Type B pancreatic cell (in vitro differentiated cells): ENCODE results near the gene CENPK. TPM values are rescaled to one million over a fixed set of nuclear protein-coding genes. Genes with fewer than 3 reads are reported as not detected.

Source experiments
- DNase-seq: peaks from one replicate; pipeline ENCODE4 v3.0.0; 2021; ENCODE audit warnings: mixed read lengths; ENCODE audit not compliant: unreplicated experiment; ENCODE audit errors: extremely low spot score
- H3K27ac Mint-ChIP-seq: 2 replicates; pipeline ENCODE4 v1.8.0; 2021; ENCODE audit warnings: mild to moderate bottlenecking, mixed read lengths
- H3K27me3 Mint-ChIP-seq: 2 replicates; pipeline ENCODE4 v1.8.0; 2021; ENCODE audit warnings: mixed read lengths
- H3K36me3 Mint-ChIP-seq: 2 replicates; pipeline ENCODE4 v1.8.0; 2021; ENCODE audit warnings: mixed read lengths
- H3K4me1 Mint-ChIP-seq: one replicate; pipeline ENCODE4 v1.8.0; 2021; ENCODE audit warnings: mixed read lengths; ENCODE audit not compliant: unreplicated experiment
- H3K4me3 Mint-ChIP-seq: 2 replicates; pipeline ENCODE4 v1.8.0; 2021; ENCODE audit warnings: mild to moderate bottlenecking, mixed read lengths
- H3K9me3 Mint-ChIP-seq: 2 replicates; pipeline ENCODE4 v1.8.0; 2021; ENCODE audit warnings: mixed read lengths
- CTCF ChIP-seq: fragments of 200-600 bp; sonication (generic); conservative IDR thresholded peaks from 2 replicates; pipeline ENCODE4 v1.5.0; 2021; ENCODE audit warnings: antibody characterized with exemption, mild to moderate bottlenecking
- total RNA-seq: library from RNA; stranded (reverse); gene quantifications from 2 replicates; pipeline ENCODE4 v1.2.1, GENCODE V29; 2021; ENCODE audit warnings: low replicate concordance

CENPK gene
- total RNA-seq, 1 donor from 2014 or later = 36.9 TPM

GRCh38 chr5:65483546-65484346 lies 79.2 kb downstream of the CENPK start:
- no peaks in the 10 kb centered on the region for H3K27me3 Mint-ChIP-seq
- no peak overlapping the region for H3K4me3 Mint-ChIP-seq
- H3K36me3 Mint-ChIP-seq = no peaks in the 10 kb centered on the region
- TF ChIP-seq CTCF = peak; percentile 74
- peaks cover 17% of the 10 kb centered on the region for H3K4me1 Mint-ChIP-seq
- DNase-seq = no peak
- peak overlapping the region; percentile 67 for H3K27ac Mint-ChIP-seq
- no peaks in the 10 kb centered on the region for H3K9me3 Mint-ChIP-seq

- no peak overlapping the region for H3K4me3 Mint-ChIP-seq
- H3K36me3 Mint-ChIP-seq = no peaks in the 10 kb centered on the region
- peak overlapping the region; percentile 84 for H3K27ac Mint-ChIP-seq
- H3K9me3 Mint-ChIP-seq = no peaks in the 10 kb centered on the region
- no peak for DNase-seq
- TF ChIP-seq CTCF = no peak
- peaks cover 17% of the 10 kb centered on the region for H3K4me1 Mint-ChIP-seq
- H3K27me3 Mint-ChIP-seq = no peaks in the 10 kb centered on the region
Observed at GRCh38 chr5:65482736-65483545, 80.0 kb downstream of the CENPK start.

GRCh38 chr5:65482296-65482735 lies 80.7 kb downstream of the CENPK start:
- Mint-ChIP-seq H3K27me3 (no peaks in the 10 kb centered on the region), H3K4me1 (peaks cover 17% of the 10 kb centered on the region), H3K9me3 (no peaks in the 10 kb centered on the region), H3K36me3 (no peaks in the 10 kb centered on the region), H3K27ac (peak overlapping the region; percentile 84), H3K4me3 (no peak overlapping the region)
- no peak for TF ChIP-seq CTCF
- no peak for DNase-seq

GRCh38 chr5:65481635-65482295 lies 81.2 kb downstream of the CENPK start, which contains the start of gene ADAMTS6:
TSS of gene ADAMTS6 (minus strand) at chr5:65481920. CDS start at chr5:65473673, 8,247 bp downstream.
- peak within 1 kb of the TSS; percentile 84 for H3K27ac Mint-ChIP-seq
- H3K36me3 Mint-ChIP-seq = no peaks in the 10 kb centered on the region
- H3K9me3 Mint-ChIP-seq = no peaks in the 10 kb centered on the region
- H3K4me3 Mint-ChIP-seq = no peak within 1 kb of the TSS
- DNase-seq = no peak
- no peak for TF ChIP-seq CTCF
- H3K27me3 Mint-ChIP-seq = no peaks in the 10 kb centered on the region
- peaks cover 17% of the 10 kb centered on the region for H3K4me1 Mint-ChIP-seq

- Mint-ChIP-seq H3K27ac (peak overlapping the region; percentile 84), H3K27me3 (no peaks in the 10 kb centered on the region), H3K9me3 (no peaks in the 10 kb centered on the region), H3K4me1 (peaks cover 17% of the 10 kb centered on the region), H3K36me3 (no peaks in the 10 kb centered on the region), H3K4me3 (no peak overlapping the region)
- DNase-seq = no peak
- no peak for TF ChIP-seq CTCF
Observed at GRCh38 chr5:65481171-65481581, 81.8 kb downstream of the CENPK start.
